OCI-LY7 (cell line): Measurements from ENCODE around the gene GPX8. TPM values are rescaled to one million over a fixed set of nuclear protein-coding genes. Genes with fewer than 3 reads are reported as not detected.

ENCODE experiments used
- BruUV-seq: library from RNA; stranded (reverse); fragments of 400-500 nt; replicated peaks from 2 replicates; lab custom pipeline; 2021; lab: Mats Ljungman, UMichigan
- CTCF ChIA-PET: fragments of 300-600 bp; sonication (Branson Sonifier 250); formaldehyde crosslinking; loops from one replicate; lab custom pipeline; 2022; ENCODE audit warnings: antibody characterized with exemption; ENCODE audit not compliant: unreplicated experiment; lab: Charles Lee
- POLR2A ChIA-PET: fragments of 300-600 bp; sonication (Branson Sonifier 250); formaldehyde crosslinking; loops from one replicate; lab custom pipeline; 2022; ENCODE audit warnings: antibody characterized with exemption; lab: Charles Lee
- DNase-seq: peaks from one replicate; pipeline ENCODE4 v3.0.0-alpha.2; 2015; ENCODE audit warnings: low spot score
- H2AFZ ChIP-seq: fragments of 200-600 bp; sonication (generic), shearing (Covaris generic); 2 replicates; pipeline ENCODE4 v1.6.1; 2014; ENCODE audit warnings: mild to moderate bottlenecking, antibody characterized with exemption, low read length, moderate library complexity
- H3K27ac ChIP-seq: fragments of 200-600 bp; sonication (generic); 2 replicates; pipeline ENCODE4 v1.5.1; 2014; ENCODE audit warnings: mixed run types, low read depth, mild to moderate bottlenecking, moderate library complexity, low read length, inconsistent platforms; ENCODE audit not compliant: poor library complexity, severe bottlenecking
- H3K36me3 ChIP-seq: fragments of 200-600 bp; sonication (generic); 2 replicates; pipeline ENCODE4 v1.6.1; 2014; ENCODE audit warnings: mild to moderate bottlenecking, antibody characterized with exemption, low read length, moderate library complexity, mixed read lengths; ENCODE audit not compliant: insufficient read depth
- H3K4me1 ChIP-seq: fragments of 200-600 bp; sonication (generic); 2 replicates; pipeline ENCODE4 v1.5.1; 2014; ENCODE audit warnings: mild to moderate bottlenecking, low read length; ENCODE audit not compliant: insufficient read depth, poor library complexity, severe bottlenecking
- H3K4me2 ChIP-seq: fragments of 200-600 bp; sonication (generic); 2 replicates; pipeline ENCODE4 v1.6.1; 2014; ENCODE audit warnings: mild to moderate bottlenecking, low read length
- H3K4me3 ChIP-seq: fragments of 200-600 bp; sonication (generic); 2 replicates; pipeline ENCODE4 v1.5.1; 2014; ENCODE audit warnings: mild to moderate bottlenecking, low read depth, low read length; ENCODE audit not compliant: poor library complexity, severe bottlenecking
- H3K79me2 ChIP-seq: fragments of 200-600 bp; sonication (generic); 2 replicates; pipeline ENCODE4 v1.6.1; 2016; ENCODE audit warnings: low read depth, mild to moderate bottlenecking, low read length, moderate library complexity, mixed read lengths; ENCODE audit not compliant: insufficient read depth
- H3K9me2 ChIP-seq: fragments of 200-600 bp; sonication (generic); 2 replicates; pipeline ENCODE4 v1.6.1; 2016; ENCODE audit warnings: mild to moderate bottlenecking, low read length, mixed read lengths; ENCODE audit not compliant: insufficient read depth
- H3K9me3 ChIP-seq: fragments of 200-600 bp; sonication (generic); 2 replicates; pipeline ENCODE4 v1.6.1; 2014; ENCODE audit warnings: mild to moderate bottlenecking, mixed run types, low read length, mixed read lengths
- H4K20me1 ChIP-seq: fragments of 200-600 bp; sonication (generic); 2 replicates; pipeline ENCODE4 v1.6.1; 2014; ENCODE audit warnings: mild to moderate bottlenecking, antibody characterized with exemption, low read length, moderate library complexity, mixed read lengths; ENCODE audit not compliant: insufficient read depth
- EZH2phosphoT487 ChIP-seq: fragments of 200-600 bp; sonication (generic); IDR thresholded peaks from 2 replicates; pipeline ENCODE4 v1.6.1; 2018; ENCODE audit warnings: low read depth, borderline replicate concordance, mild to moderate bottlenecking, mixed run types, antibody characterized with exemption, low read length, moderate library complexity, mixed read lengths
- intact Hi-C: fragments of 100-400 bp; cut with micrococcal nuclease; formaldehyde crosslinking; loops from one replicate; pipeline ENCODE4 v1.10.0; 2022; ENCODE audit not compliant: unreplicated experiment
- total RNA-seq, 2 experiments: library from RNA; depleted of rRNA in 1 of 2; stranded (reverse); fragments of >200 nt in 1 of 2; shearing (Covaris generic) in 1 of 2; gene quantifications; 2 replicates each; pipeline ENCODE4 v1.2.3, GENCODE V29; 2014 to 2022
- TF ChIP-seq, protein P1 (sequence below): fragments of 200-600 bp; sonication (generic); conservative IDR thresholded peaks from 2 replicates; pipeline ENCODE4 v1.5.1; 2014; ENCODE audit warnings: mild to moderate bottlenecking, antibody characterized with exemption, low read length, moderate library complexity, mixed read lengths

Gene GPX8
- total RNA-seq, 2 experiments from 2014 or later: not detected

DNA sequence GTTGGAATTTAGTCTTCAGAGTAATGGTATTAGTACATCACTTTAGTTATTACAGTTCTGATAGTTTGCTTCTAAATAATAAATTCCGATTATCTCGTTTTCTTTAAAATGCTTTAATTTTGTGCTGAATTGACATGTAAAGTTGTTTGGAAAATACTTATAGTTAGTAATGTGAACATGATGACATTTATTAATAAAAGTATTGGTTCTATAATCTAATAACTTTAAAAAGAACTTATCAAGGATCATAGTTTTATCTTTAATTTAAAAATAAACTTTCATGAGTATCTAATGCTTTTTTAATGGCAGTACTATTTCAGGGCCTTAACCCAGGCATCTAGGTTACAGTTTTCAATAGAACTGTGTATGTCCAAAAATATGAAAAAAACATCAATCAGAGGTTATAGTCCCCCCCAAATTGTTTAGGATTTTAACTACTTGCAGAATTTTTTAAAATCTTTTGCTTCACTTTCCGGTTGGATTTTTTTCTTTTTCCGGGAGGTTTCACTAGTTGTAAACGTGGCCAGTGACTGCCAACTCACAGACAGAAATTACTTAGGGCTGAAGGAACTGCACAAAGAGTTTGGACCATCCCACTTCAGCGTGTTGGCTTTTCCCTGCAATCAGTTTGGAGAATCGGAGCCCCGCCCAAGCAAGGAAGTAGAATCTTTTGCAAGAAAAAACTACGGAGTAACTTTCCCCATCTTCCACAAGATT, 680 bp downstream of the GPX8 start:
- H3K9me2 ChIP-seq: no peaks in the 10 kb centered on the region
- no peak overlapping the region for H3K4me2 ChIP-seq
- no peak for DNase-seq
- H3K79me2 ChIP-seq: no peaks in the 10 kb centered on the region
- H2AFZ ChIP-seq: no peak overlapping the region; the same call in 1 of the 2 replicates
- no peaks in the 10 kb centered on the region for H4K20me1 ChIP-seq
- H3K9me3 ChIP-seq: no peaks in the 10 kb centered on the region
- no TSS peak for BruUV-seq
- TF ChIP-seq, protein P1, sequence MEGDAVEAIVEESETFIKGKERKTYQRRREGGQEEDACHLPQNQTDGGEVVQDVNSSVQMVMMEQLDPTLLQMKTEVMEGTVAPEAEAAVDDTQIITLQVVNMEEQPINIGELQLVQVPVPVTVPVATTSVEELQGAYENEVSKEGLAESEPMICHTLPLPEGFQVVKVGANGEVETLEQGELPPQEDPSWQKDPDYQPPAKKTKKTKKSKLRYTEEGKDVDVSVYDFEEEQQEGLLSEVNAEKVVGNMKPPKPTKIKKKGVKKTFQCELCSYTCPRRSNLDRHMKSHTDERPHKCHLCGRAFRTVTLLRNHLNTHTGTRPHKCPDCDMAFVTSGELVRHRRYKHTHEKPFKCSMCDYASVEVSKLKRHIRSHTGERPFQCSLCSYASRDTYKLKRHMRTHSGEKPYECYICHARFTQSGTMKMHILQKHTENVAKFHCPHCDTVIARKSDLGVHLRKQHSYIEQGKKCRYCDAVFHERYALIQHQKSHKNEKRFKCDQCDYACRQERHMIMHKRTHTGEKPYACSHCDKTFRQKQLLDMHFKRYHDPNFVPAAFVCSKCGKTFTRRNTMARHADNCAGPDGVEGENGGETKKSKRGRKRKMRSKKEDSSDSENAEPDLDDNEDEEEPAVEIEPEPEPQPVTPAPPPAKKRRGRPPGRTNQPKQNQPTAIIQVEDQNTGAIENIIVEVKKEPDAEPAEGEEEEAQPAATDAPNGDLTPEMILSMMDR: no peak
- no peak for TF ChIP-seq EZH2phosphoT487
- intact Hi-C loops: no loop called here
- no peak overlapping the region for H3K27ac ChIP-seq
- no peaks in the 10 kb centered on the region for H3K36me3 ChIP-seq
- POLR2A ChIA-PET: interaction anchor here (0.7 to 1.1 kb wide), 2 partner anchors 10 to 338 kb away, joined by 3 read pairs; no protein-coding TSS in a partner anchor
- H3K4me1 ChIP-seq: no peaks in the 10 kb centered on the region
- no peak overlapping the region for H3K4me3 ChIP-seq
- CTCF ChIA-PET: no interaction called here

- intact Hi-C loops: no loop called here
- Histone ChIP-seq H3K4me2 (no peak overlapping the region), H3K9me3 (no peaks in the 10 kb centered on the region), H3K4me1 (no peaks in the 10 kb centered on the region), H4K20me1 (no peaks in the 10 kb centered on the region), H3K79me2 (no peaks in the 10 kb centered on the region), H3K36me3 (no peaks in the 10 kb centered on the region), H3K9me2 (no peaks in the 10 kb centered on the region), H2AFZ (no peak overlapping the region), H3K27ac (no peak overlapping the region), H3K4me3 (no peak overlapping the region)
- ChIA-PET CTCF (no interaction called here), POLR2A (interaction anchor here (1.2 kb wide), 1 partner anchor 143 kb away, joined by 3 read pairs; no protein-coding TSS in a partner anchor)
- no peak for DNase-seq
- no peak for TF ChIP-seq EZH2phosphoT487
- TF ChIP-seq, protein P1: no peak
- BruUV-seq: no TSS peak
Measured at GRCh38 chr5:55162666-55163065, 2.7 kb downstream of the GPX8 start.

- H3K4me2 ChIP-seq: no peak overlapping the region
- POLR2A ChIA-PET: no interaction called here
- intact Hi-C loops: loop anchor here (5.0 to 10.0 kb wide), 3 partner anchors 136 to 363 kb away; partner anchors contain the start of genes DHX29, MTREX and PLPP1
- H3K9me2 ChIP-seq: no peaks in the 10 kb centered on the region
- no TSS peak for BruUV-seq
- TF ChIP-seq, protein P1: no peak
- TF ChIP-seq EZH2phosphoT487: no peak
- no peaks in the 10 kb centered on the region for H3K79me2 ChIP-seq
- H2AFZ ChIP-seq: no peak overlapping the region
- no peak overlapping the region for H3K27ac ChIP-seq
- H3K36me3 ChIP-seq: no peaks in the 10 kb centered on the region
- H3K4me1 ChIP-seq: peaks cover 20% of the 10 kb centered on the region
- H4K20me1 ChIP-seq: no peaks in the 10 kb centered on the region
- CTCF ChIA-PET: no interaction called here
- H3K4me3 ChIP-seq: no peak overlapping the region
- no peaks in the 10 kb centered on the region for H3K9me3 ChIP-seq
- no peak for DNase-seq
Measured at GRCh38 chr5:55171471-55171870, 11.5 kb downstream of the GPX8 start.
